Stimulated activated CD4-positive, alpha-beta T cell treated with anti-CD3 and anti-CD28 coated beads, TNF-alpha, amount 100 ng/mL, for 48 hours (primary cell): ENCODE results near the gene NNMT.
"Not testable (repeated sequence)": the region's sequence is repeated elsewhere in the genome, so short reads cannot be mapped to it uniquely, and the experiment has no call there.

Source experiments
- DNase-seq, 3 donors: peaks; one replicate each; pipeline ENCODE4 v3.0.0-alpha.2; 2020; ENCODE audit warnings: low read depth in 3 of 3

Gene NNMT

GRCh38 chr11:114310095-114310494 lies 13.9 kb downstream of the NNMT start:
- DNase-seq, result no peak

GRCh38 chr11:114311946-114312345 lies 15.7 kb downstream of the NNMT start:
- no peak for DNase-seq

- DNase-seq, result no peak
These were observed 17.9 kb downstream of the NNMT start for GRCh38 chr11:114314096-114314495.

GRCh38 chr11:114315749-114316368 lies 19.7 kb downstream of the NNMT start:
- DNase-seq, result no peak

GRCh38 chr11:114316980-114317786 lies 21.0 kb downstream of the NNMT start:
- no peak for DNase-seq

GRCh38 chr11:114317787-114318137 lies 21.6 kb downstream of the NNMT start:
- no peak for DNase-seq

GRCh38 chr11:114318361-114318760 lies 22.2 kb downstream of the NNMT start:
- no peak for DNase-seq

- no peak for DNase-seq
These were observed 23.6 kb downstream of the NNMT start for GRCh38 chr11:114319716-114320328.

GRCh38 chr11:114321621-114322257 lies 25.5 kb downstream of the NNMT start:
- no peak for DNase-seq

GRCh38 chr11:114322934-114323333 lies 26.7 kb downstream of the NNMT start:
- DNase-seq, result no peak

GRCh38 chr11:114326151-114326550 lies 30.0 kb downstream of the NNMT start:
- DNase-seq, result no peak

GRCh38 chr11:114326776-114327175 lies 30.6 kb downstream of the NNMT start:
- DNase-seq, result no peak

- DNase-seq, result no peak
These were observed 34.2 kb downstream of the NNMT start for GRCh38 chr11:114330373-114330772.

- peak in 1 of 3 donors; percentile 13 for DNase-seq
These were observed 44.3 kb downstream of the NNMT start for GRCh38 chr11:114340311-114341131.

- not testable (repeated sequence) for DNase-seq
These were observed 45.5 kb downstream of the NNMT start for GRCh38 chr11:114341667-114342066.

GRCh38 chr11:114342476-114342875 lies 46.3 kb downstream of the NNMT start:
- no peak for DNase-seq

- no peak for DNase-seq
These were observed 46.8 kb downstream of the NNMT start for GRCh38 chr11:114343020-114343419.

GRCh38 chr11:114343493-114343892 lies 47.3 kb downstream of the NNMT start:
- DNase-seq, result no peak

GRCh38 chr11:114344494-114344893 lies 48.3 kb downstream of the NNMT start:
- DNase-seq, result no peak

GRCh38 chr11:114345575-114346222 lies 49.5 kb downstream of the NNMT start:
- no peak for DNase-seq

- DNase-seq, result no peak
These were observed 50.5 kb downstream of the NNMT start for GRCh38 chr11:114346709-114347141.
